Activated CD8-positive, alpha-beta memory T cell treated with anti-CD3 and anti-CD28 coated beads for 4 hours (primary cell): Measurements from ENCODE around the gene RAC2.

Experiments
- DNase-seq, 2 donors: peaks; one replicate each; pipeline ENCODE4 v3.0.0-alpha.2; 2020; ENCODE audit warnings: low read depth in 2 of 2

Gene RAC2

GRCh38 chr22:37187891-37188761, 55.9 kb downstream of the RAC2 start, which contains the start of gene C1QTNF6:
C1QTNF6 (minus strand) TSS chr22:37188247; CDS start chr22:37188213, 34 bp downstream.
- DNase-seq, result no peak

- no peak for DNase-seq
These were observed 56.5 kb downstream of the RAC2 start for GRCh38 chr22:37187552-37187890.

GRCh38 chr22:37186997-37187522, 57.0 kb downstream of the RAC2 start:
- no peak for DNase-seq

- no peak for DNase-seq
These were observed 57.7 kb downstream of the RAC2 start for GRCh38 chr22:37186228-37186996.

GRCh38 chr22:37185646-37186227, 58.3 kb downstream of the RAC2 start:
- no peak for DNase-seq

GRCh38 chr22:37184816-37185541, 59.1 kb downstream of the RAC2 start:
- no peak for DNase-seq

- DNase-seq, result no peak
These were observed 59.7 kb downstream of the RAC2 start for GRCh38 chr22:37184380-37184755.

- DNase-seq, result no peak
These were observed 60.4 kb downstream of the RAC2 start for GRCh38 chr22:37183432-37184379.

GRCh38 chr22:37182949-37183245, 61.2 kb downstream of the RAC2 start:
- no peak for DNase-seq

GRCh38 chr22:37182101-37182948, 61.7 kb downstream of the RAC2 start:
- no peak for DNase-seq

- no peak for DNase-seq
These were observed 62.4 kb downstream of the RAC2 start for GRCh38 chr22:37181681-37182080.

GRCh38 chr22:37180531-37181231, 63.4 kb downstream of the RAC2 start:
- DNase-seq, result no peak

- DNase-seq, result no peak
These were observed 64.2 kb downstream of the RAC2 start for GRCh38 chr22:37179622-37180420.

GRCh38 chr22:37179126-37179470, 65.0 kb downstream of the RAC2 start:
- no peak for DNase-seq

- DNase-seq, result no peak
These were observed 65.5 kb downstream of the RAC2 start for GRCh38 chr22:37178350-37179125.

GRCh38 chr22:37177755-37178154, 66.3 kb downstream of the RAC2 start:
- no peak for DNase-seq

- DNase-seq, result no peak
These were observed 66.8 kb downstream of the RAC2 start for GRCh38 chr22:37177221-37177620.
